GM18499 (cell line): ENCODE measurements around the gene ZBTB4.

Experiments
- ATAC-seq: cut with Tn5 transposase; IDR thresholded peaks from one replicate; pipeline ENCODE4 v1.9.1; 2021; ENCODE audit warnings: moderate number of reproducible peaks; ENCODE audit not compliant: insufficient read depth, unreplicated experiment

The ZBTB4 gene

GRCh38 chr17:7479213-7480088 is at the start of gene ZBTB4:
ZBTB4 (minus strand) TSS chr17:7479631; CDS start chr17:7466801, 12,830 bp downstream.
- ATAC-seq = no peak

GRCh38 chr17:7528842-7529241 is 49.4 kb upstream of the ZBTB4 start:
- ATAC-seq = no peak

GRCh38 chr17:7523033-7523432 is 43.6 kb upstream of the ZBTB4 start:
- ATAC-seq = no peak

GRCh38 chr17:7515911-7516610 is 36.6 kb upstream of the ZBTB4 start:
- no peak for ATAC-seq

GRCh38 chr17:7513850-7514419 is 34.5 kb upstream of the ZBTB4 start:
- no peak for ATAC-seq

GRCh38 chr17:7512824-7513540 is 33.6 kb upstream of the ZBTB4 start:
- ATAC-seq = no peak

GRCh38 chr17:7512105-7512504 is 32.7 kb upstream of the ZBTB4 start:
- no peak for ATAC-seq

GRCh38 chr17:7511108-7511507 is 31.7 kb upstream of the ZBTB4 start:
- ATAC-seq = no peak

- no peak for ATAC-seq
Measured at GRCh38 chr17:7509937-7510336, 30.5 kb upstream of the ZBTB4 start.

GRCh38 chr17:7508846-7509245 is 29.4 kb upstream of the ZBTB4 start:
- ATAC-seq = no peak

- no peak for ATAC-seq
Measured at GRCh38 chr17:7508145-7508544, 28.7 kb upstream of the ZBTB4 start.

GRCh38 chr17:7503521-7503920 is 24.1 kb upstream of the ZBTB4 start:
- ATAC-seq = no peak

- no peak for ATAC-seq
Measured at GRCh38 chr17:7502987-7503386, 23.6 kb upstream of the ZBTB4 start.

- ATAC-seq = no peak
Measured at GRCh38 chr17:7502171-7502847, 22.9 kb upstream of the ZBTB4 start.

- ATAC-seq = no peak
Measured at GRCh38 chr17:7501729-7502128, 22.3 kb upstream of the ZBTB4 start.

- no peak for ATAC-seq
Measured at GRCh38 chr17:7499161-7499560, 19.7 kb upstream of the ZBTB4 start.

GRCh38 chr17:7497636-7498035 is 18.2 kb upstream of the ZBTB4 start:
- no peak for ATAC-seq

- no peak for ATAC-seq
Measured at GRCh38 chr17:7497228-7497627, 17.8 kb upstream of the ZBTB4 start.

- ATAC-seq = no peak
Measured at GRCh38 chr17:7496470-7497183, 17.2 kb upstream of the ZBTB4 start.
